ENCODE results near the gene PRKG1.
"Not testable (repeated sequence)": the region's sequence is repeated elsewhere in the genome, so short reads cannot be mapped to it uniquely, and the experiment has no call there.

Gene PRKG1

DNA sequence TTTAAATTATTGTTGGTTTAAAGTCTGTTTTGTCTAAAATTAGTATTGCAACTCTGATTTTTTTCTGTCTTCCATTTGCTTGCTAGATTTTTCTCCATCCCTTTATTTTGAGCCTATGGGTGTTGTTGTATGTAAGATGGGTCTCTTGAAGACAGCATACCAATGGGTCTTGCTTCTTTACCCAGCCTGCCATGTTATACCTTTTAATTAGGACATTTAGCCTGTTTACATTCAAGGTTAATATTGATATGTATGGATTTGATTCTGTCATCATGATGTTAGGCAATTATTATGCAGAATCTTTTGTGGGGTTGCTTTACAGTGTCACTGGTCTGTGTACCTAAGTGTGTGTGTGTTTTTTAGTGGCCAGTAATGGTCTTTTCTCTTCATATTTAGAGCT, 906.5 kb downstream of the PRKG1 start:
- no peak for DNase-seq

DNA sequence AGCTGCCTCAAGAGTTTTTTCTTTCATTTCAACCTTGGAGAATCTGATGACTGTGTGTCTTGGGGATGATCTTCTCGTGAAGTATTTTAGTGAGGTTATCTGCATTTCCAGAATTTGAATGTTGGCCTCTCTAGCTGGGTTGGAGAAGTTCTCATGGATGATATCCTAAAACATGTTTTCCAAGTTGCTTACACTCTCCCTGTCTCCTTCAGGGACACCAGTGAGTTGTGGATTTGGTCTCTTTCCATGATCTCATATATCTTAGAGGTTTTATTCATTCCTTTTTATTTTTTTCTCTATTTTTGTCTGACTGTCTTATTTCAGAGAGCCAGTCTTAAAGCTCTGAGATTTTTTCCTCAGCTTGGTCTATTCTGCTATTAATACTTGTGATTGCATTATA, 907.4 kb downstream of the PRKG1 start:
- no peak for DNase-seq

DNA sequence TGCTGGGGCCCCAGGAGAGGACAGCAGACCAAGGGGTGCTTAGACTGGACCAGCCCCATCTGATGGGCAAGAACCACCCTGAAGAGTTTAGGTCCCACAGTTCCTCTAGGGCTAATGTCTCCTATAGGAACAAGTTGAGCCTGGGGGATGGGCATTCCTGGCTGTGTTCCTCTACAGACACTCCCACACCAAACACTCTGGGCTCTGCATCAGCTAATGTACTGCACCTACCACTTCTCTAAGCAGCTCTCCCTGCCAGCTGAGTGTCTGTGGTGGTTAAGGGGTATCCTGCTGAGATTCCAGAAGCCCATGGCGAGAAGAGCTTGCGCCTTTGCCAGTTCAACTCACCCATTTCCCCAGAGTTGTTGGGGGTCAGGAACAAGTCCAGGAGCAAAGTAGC, 909.2 kb downstream of the PRKG1 start:
- no peak for DNase-seq

GRCh38 chr10:51985336-51985735, 911.0 kb downstream of the PRKG1 start:
- DNase-seq = no peak

GRCh38 chr10:51986516-51986915, 912.2 kb downstream of the PRKG1 start:
- DNase-seq = no peak

DNA sequence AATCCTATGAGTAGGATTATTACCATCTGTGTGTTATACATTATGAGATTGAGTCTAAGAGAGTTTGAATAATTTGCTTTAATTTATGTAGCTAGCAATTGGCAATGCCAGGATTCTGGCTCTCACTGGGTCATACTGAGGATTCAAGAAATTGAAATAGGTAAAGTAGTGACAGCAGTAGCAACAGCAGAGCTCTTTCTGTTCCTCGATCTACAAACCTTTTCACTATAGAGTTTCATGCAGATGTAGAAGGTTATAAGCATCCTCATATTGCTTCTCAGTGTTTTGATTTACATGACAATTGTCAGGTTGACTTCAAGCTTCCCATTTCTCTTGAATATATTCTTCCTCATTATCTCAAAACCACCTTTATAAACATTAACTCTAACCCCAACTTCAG, 919.2 kb downstream of the PRKG1 start:
- DNase-seq = no peak

DNA sequence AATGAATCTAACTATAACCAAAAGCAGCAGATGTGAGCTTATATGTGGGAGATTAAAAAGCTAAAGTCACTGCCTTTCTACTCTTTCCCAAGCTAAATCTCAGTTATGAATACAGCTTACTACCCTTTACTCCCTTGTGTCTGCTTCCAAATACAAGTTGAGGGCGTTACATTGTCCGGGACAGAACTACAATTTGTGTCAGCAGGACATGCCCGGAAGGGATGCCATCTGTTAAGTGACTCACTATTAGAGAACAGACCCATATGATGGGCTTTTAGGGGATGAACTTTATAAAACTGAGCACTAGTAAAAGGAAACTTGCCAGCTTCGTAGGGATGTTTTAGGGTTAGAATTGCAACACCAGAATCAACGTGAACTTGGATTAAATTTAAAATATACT, 924.8 kb downstream of the PRKG1 start:
- no peak for DNase-seq

- DNase-seq = no peak
These were observed 930.2 kb downstream of the PRKG1 start for GRCh38 chr10:52004342-52004949.

DNA sequence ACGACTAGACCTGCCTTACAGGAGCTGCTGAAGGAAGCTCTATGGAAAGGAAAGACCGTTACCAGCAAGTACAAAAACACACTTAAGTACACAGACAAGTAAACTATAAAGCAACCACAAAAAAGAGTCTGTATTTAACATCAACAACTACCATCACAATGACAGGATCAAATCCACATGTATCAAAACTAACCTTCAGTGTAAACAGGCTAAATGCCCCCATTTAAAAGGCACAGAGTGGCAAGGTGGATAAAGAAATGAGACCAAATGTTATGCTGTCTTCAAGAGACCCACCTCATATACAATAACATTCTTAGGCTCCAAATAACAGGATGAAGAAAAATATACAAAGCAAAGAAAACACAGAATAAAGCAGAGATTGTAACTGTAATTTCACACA, 932.8 kb downstream of the PRKG1 start:
- DNase-seq = no peak

- DNase-seq = no peak
These were observed 936.8 kb downstream of the PRKG1 start for GRCh38 chr10:52011118-52011517.

DNA sequence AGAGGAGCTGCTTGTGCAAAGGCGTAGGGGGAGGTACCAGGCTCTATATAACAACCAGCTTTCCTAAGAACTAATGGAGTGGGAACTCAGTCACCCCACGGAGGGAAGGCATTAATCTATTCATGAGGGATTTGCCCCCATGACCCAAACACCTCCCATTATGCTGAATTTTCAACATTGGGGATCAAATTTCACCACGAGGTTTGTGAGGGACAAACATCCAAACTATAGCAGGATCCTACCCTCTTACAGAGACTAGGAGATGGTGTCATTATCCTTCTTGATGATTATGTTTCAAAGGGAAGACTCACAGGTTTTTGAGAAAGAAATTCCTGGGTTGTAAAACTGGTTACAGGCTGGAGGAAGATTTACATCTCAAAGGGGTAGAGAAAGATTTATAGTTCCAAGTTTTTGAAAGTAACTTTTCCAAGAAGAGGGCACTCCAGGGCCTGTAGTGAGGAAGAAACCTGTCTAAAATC, 944.8 kb downstream of the PRKG1 start:
- DNase-seq = no peak

GRCh38 chr10:52019656-52020055, 945.4 kb downstream of the PRKG1 start:
- no peak for DNase-seq

- no peak for DNase-seq
These were observed 945.9 kb downstream of the PRKG1 start for GRCh38 chr10:52020173-52020572.

DNA sequence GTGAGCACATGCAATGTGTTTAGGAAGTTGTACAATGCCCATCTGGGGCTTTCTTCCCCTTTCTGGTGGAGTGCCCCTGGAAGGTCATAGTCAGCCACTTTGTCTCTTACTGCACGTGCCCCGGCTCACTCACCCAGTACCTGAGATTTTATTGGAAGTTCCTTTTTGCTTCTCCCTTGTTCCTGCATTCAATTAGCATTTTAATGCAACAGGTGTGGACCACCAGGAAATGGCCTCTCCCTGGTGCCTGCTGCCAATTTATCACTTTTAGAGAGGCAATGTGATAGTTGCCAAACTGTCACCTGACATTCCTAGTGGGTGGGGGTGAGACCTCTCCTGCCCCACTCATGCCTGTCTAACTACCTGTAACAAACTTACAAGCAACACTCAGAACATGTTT, 946.4 kb downstream of the PRKG1 start:
- DNase-seq = no peak

DNA sequence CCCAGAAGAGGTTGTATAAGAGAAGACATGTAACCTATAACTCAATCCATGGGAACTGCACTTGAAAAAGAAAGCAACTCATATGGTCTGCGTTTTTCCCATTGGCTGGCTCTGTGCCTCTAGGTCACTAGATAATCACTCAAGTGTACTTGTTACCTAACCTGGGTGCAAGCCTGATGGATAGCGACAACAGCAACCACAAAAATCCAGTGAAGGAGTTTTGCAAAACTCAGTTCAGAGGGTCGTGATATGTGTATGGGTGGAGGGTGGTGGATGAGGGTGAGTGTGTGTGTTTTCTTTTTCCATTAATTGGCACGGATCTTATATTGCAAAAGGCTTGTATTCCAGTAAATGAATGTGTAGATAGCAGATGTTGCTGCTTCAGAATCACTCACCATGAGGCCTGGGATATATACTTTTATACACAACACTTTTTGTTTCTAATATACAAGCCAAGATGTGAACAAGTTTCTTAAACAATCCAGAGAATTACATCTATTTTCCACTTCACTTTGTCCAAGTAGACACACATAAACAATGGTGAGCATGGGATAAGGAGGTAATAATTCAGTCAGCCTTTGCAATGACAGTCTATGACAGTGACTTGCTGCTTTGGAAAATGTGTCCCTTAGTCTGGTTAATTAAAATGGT, 952.9 kb downstream of the PRKG1 start:
- no peak for DNase-seq

GRCh38 chr10:52028523-52028858, 954.2 kb downstream of the PRKG1 start:
- DNase-seq = no peak

GRCh38 chr10:52029628-52030027, 955.3 kb downstream of the PRKG1 start:
- no peak for DNase-seq

DNA sequence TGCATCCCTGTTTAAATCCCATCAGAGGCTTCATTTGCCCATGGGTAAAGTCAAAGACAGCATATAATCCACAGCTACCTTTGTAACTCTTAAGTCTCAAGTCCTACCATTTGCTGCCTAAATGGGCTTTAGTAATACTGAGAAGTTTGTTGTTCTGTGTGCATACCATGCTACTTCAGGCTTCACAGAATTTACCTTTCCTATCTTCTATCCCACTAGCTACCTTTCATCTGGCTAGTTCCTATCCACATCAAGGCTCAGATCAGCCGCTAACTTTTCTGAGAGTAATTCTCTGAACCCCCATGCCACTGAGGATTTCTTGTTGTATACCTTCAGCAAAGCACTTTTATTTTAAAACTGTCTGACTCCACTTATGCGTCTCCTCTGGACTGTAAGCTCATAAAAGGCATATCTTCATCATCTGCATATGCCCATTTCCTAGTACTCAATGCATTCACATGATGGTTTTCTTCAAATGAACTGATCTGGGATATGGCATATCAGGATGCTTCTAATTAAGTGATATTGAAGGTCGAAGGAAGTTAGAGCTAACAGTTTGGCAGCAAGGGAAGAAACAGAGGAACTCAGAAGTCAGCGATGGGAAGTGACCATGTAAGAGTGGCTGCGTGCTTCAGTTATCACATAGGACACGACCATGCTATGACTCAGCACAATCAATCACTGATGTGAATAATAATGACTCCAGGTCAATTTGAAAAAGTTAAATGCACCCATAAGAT, 955.9 kb downstream of the PRKG1 start:
- no peak for DNase-seq

DNA sequence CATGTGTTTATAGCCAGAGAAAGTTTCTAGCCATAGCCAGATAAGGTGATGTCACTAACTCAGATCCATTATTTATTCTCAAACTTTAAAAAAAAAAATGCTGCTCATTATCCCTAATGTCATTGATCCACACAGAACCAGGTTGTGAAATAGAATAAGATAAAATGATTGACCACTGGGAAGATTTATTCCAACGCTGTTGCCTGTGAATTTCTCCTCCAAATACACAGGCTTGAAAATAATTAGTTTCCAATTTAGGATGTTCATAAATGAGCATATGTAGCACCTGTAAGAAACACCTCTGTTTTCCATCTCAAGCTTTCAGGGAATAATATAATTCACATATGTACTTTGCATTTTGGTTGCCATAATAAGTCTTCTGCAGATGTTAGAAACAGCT, 956.7 kb downstream of the PRKG1 start:
- no peak for DNase-seq

- no peak for DNase-seq
These were observed 957.5 kb downstream of the PRKG1 start for GRCh38 chr10:52031771-52032170.

- DNase-seq = no peak
These were observed 958.7 kb downstream of the PRKG1 start for GRCh38 chr10:52032681-52033629.

GRCh38 chr10:52039002-52039793, 964.9 kb downstream of the PRKG1 start:
- not testable (repeated sequence) for DNase-seq
